GM12892 (cell line): ENCODE data around the gene MARCHF10.

Source experiments
- POLR2A ChIP-seq: IDR thresholded peaks from 2 replicates; pipeline ENCODE4 v1.6.1; 2011; ENCODE audit warnings: low read depth, low read length, control low read depth
- POLR2AphosphoS5 ChIP-seq: IDR thresholded peaks from 2 replicates; pipeline ENCODE4 v1.6.1; 2011; ENCODE audit warnings: low read depth, low read length, control low read depth

- TF ChIP-seq POLR2AphosphoS5 (no peak), POLR2A (no peak)
These were observed 147.4 kb downstream of the MARCHF10 start for GRCh38 chr17:62660629-62661118.
